Tibial nerve (tissue), 4 donors: ENCODE measurements around the gene TCF19.

ENCODE experiments used
- CTCF ChIP-seq, 5 experiments: fragments of 200-600 bp in 3 of 5; fragments of 450-650 bp in 2 of 5; sonication (generic) in 3 of 5; IDR thresholded peaks; one replicate each; pipeline ENCODE4 v1.5.1; 2016 to 2019; ENCODE audit warnings: antibody characterized with exemption in 5 of 5, mild to moderate bottlenecking in 3 of 5, moderate library complexity in 2 of 5
- EP300 ChIP-seq, 2 donors: sonication (generic); formaldehyde crosslinking; IDR thresholded peaks; one replicate each; pipeline ENCODE4 v1.6.1; 2017; ENCODE audit warnings: antibody characterized with exemption in 2 of 2, mild to moderate bottlenecking in 1 of 2
- POLR2A ChIP-seq, 2 donors: fragments of 450-650 bp; IDR thresholded peaks; one replicate each; pipeline ENCODE4 v1.6.1; 2017; ENCODE audit warnings: antibody characterized with exemption in 2 of 2, mild to moderate bottlenecking in 2 of 2, moderate library complexity in 2 of 2

- TF ChIP-seq POLR2A (IDR thresholded peaks at IDR 0.05), result no peak
- no peak for TF ChIP-seq CTCF (IDR thresholded peaks at IDR 0.05)
- no peak for TF ChIP-seq EP300 (IDR thresholded peaks at IDR 0.05)
Measured at GRCh38 chr6:31190488-31190887, 32.1 kb downstream of the TCF19 start.
